GM20000 (cell line): ENCODE data around the gene SCAPER.
"Not testable (repeated sequence)": the region's sequence is repeated elsewhere in the genome, so short reads cannot be mapped to it uniquely, and the experiment has no call there.

Source experiments
- DNase-seq: peaks from one replicate; pipeline ENCODE4 v3.0.0; 2012; ENCODE audit warnings: low spot score
- TF ChIP-seq, protein P1 (sequence below): IDR thresholded peaks from 2 replicates; pipeline ENCODE4 v1.5.1; 2012; ENCODE audit warnings: mild to moderate bottlenecking, control low read depth; ENCODE audit errors: extremely low read depth, missing control alignments

Gene SCAPER

DNA sequence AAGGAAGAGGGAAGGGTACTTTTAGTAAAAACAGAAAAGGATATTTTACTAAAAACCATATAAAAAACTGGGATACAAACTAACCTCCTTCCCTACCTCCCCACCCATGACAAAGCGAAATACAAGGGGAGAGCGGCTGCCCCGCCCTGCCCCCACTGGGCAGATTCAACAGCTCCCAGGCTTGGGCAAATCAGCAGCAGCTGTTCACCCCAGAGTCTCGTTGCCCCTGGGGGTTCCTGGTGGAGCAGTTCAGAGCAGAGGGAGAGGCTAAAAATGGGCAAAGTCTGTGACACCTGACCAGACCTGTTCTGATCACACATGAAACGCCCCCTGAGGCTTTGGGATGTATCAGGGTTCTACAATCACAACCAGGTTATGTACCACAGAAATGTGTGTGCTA, 591.4 kb downstream of the SCAPER start:
- DNase-seq, result no peak
- TF ChIP-seq, protein P1, sequence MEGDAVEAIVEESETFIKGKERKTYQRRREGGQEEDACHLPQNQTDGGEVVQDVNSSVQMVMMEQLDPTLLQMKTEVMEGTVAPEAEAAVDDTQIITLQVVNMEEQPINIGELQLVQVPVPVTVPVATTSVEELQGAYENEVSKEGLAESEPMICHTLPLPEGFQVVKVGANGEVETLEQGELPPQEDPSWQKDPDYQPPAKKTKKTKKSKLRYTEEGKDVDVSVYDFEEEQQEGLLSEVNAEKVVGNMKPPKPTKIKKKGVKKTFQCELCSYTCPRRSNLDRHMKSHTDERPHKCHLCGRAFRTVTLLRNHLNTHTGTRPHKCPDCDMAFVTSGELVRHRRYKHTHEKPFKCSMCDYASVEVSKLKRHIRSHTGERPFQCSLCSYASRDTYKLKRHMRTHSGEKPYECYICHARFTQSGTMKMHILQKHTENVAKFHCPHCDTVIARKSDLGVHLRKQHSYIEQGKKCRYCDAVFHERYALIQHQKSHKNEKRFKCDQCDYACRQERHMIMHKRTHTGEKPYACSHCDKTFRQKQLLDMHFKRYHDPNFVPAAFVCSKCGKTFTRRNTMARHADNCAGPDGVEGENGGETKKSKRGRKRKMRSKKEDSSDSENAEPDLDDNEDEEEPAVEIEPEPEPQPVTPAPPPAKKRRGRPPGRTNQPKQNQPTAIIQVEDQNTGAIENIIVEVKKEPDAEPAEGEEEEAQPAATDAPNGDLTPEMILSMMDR, result no peak

DNA sequence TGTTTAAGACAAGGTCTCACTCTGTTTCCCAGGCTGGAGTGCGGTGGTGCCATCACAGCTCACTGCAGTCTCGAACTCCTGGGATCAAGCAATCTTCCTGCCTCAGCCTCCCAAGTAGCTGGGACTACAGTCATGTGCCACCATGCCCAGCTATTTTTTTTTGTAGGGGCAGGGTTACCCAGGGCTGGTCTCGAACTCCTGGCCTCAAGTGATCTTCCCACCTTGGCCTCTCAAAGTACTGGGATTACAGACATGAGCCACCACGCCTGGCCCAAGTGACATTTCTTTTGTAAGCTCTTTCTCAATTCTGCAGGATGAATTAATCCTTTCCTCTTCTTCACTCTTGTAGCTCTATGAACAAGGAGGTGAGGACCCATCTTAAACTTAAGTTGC, 592.0 kb downstream of the SCAPER start:
- not testable (repeated sequence) for DNase-seq

DNA sequence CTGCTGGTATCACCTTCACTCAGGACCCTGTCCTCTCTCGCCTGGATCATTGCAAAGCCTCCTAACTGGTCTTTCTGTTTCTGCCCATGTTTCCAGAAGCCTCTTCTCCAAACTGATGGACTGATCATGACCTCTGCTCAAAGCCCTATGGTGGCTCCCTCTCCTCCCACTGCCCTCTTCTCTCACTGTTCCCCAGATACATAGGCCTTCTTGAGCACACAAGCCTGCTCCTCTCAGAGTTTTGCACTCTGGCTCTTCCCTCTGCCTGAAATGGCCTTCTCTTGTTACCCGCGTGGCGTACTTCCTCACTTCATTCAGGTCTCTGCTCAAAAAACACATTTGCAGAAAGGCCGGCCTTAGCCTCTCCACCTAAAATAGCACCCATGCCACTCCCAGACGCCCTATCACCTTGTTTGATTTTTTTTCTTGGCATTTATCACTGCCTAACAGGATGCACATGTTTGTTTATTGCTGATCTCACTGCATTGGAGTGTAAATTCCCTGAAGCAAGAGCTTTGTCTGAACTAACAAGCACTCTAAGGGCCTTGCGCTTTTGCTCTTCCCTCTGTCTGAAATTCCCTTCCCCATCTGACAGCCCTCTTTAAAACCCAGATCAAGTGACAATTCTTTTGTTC, 592.5 kb downstream of the SCAPER start:
- TF ChIP-seq, protein P1, result no peak
- DNase-seq, result no peak

DNA sequence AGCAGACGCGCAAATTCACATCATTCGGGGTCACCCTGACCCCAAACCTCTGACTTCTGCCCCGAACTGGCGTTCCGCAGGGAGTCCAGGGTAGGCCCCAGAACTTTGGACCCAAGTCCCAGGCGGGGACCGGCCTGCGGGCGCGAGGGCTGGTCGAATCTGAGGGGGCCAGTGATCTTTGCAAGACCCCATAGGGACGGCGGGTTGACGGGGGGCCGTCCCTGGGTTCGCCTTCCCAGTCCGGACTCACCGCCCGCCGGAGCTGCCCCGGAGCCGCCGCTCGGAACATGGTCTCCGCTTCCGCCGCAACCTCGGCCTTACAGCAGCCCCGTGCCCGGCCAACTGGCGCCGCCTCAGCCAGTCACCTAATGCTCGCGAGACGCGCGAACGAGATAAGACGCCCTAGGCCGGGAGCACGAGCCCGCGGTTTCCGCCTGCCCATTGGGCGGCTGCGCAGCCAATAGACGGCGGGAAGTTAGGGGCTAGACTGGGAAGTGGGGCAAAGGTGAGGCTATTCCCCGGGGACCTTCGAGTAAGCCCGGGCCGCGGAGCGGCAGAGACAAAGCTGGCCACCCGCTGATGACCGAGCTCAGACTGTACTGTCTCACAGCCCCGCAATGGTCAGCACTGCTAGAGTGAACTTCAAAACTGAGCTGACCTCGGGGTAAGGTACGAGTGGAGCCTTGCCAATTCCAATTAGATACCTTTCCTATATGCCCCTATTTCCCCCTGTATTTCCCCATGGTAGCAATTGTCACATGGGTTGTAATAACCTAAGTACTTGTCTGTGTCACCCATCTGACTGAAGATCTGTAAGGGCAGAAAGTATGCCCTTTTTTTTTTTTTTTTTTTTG, 593.8 kb downstream of the SCAPER start, which contains the start of gene ETFA:
ETFA (minus strand) TSS at position 370 of the 854 bp plus-strand sequence; CDS start at position 289, 81 bp downstream.
- peak; percentile 97 for DNase-seq
- TF ChIP-seq, protein P1, result no peak

DNA sequence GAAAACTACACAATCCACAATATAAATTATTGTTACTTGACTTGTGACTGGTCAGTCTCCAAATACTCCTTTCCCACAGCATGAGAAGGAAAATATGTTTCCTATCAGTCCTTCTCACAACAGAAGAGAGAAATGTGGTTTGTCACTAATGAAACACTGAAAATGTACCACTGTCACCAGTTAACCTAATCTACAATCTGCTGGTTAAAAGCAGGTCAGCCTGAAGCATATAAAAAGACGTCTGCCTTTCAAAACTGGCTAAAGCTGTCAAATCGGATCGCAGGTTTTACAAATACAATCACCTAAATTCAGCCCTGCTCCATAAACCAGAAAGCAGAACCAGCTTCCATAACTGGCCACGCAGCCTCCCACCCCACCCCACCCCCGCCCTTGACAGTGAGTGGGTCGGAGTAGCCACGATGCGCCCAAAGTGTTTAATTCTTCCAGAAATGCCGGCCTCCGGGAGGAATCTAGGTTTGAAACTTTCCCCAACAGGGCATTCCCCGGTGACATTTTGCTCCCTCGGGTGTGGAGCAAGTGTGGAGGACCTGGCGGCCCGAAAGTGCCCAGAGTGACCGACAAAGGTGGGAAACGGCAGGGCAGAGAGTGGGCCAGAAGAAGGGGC, 594.6 kb downstream of the SCAPER start:
- TF ChIP-seq, protein P1, result no peak
- peak; percentile 12 for DNase-seq

DNA sequence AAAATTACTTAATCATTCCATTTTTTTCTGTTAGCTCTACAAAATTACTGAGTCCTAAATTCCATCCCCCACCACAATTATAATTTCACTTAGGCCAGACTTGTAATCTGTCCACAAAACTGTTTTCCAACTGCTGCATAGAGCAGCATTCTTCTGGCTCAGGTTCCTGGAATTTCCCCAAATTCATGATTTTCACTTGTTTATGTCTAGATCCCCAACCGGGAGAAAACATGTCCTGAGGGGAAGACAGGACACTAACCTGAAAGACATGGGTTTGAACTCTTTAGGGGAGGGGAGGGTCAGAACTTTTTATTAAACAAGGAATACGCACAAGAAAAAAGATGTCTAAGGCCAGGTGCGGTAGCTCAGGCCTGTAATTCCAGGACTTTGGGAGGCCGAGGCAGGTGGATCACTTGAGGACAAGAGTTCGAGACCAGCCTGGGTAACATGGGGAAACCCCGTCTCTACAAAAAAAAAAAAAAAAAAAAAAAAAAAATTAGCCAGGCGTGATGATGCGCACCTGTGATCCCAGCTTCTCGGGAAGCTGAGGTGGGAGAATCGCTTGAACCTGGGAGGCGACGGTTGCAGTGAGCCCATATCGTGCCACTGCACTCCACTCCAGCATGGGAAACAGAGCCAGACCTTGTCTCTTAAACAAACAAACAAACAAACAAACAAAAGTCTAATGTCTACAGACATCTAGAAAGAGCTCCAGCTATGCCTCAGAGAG, 595.4 kb downstream of the SCAPER start:
- no peak for DNase-seq
- TF ChIP-seq, protein P1, result no peak

DNA sequence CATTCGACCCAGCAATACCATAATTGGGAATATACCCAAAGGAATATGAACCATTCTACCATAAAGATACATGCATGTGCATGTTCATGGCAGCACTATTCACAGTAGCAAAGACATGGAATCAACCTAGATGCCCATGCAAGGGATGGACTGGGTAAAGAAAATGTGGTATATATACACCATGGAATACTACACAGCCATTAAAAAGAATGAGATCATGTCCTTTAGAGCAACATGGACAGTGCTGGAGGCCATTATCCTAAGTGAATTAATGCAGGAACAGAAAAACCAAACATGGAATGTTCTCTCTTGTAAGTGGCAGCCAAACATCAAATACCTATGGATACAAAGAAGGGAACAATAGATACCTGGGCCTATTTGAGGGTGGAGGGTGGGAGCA, 601.2 kb downstream of the SCAPER start:
- no peak for DNase-seq
- TF ChIP-seq, protein P1, result no peak
